AG10803 (cell line): ENCODE measurements around the gene ASB6.

Experiments used
- DNase-seq: peaks from one replicate; pipeline ENCODE4 v3.0.0; 2010; ENCODE audit warnings: low read depth
- H3K4me3 ChIP-seq: 2 replicates; pipeline ENCODE4 v1.5.1; 2011; ENCODE audit warnings: mild to moderate bottlenecking, low read length, control low read depth
- TF ChIP-seq, protein P1 (sequence below): conservative IDR thresholded peaks from 2 replicates; pipeline ENCODE4 v1.5.1; 2011; ENCODE audit warnings: mild to moderate bottlenecking, low read length, control low read depth, inconsistent platforms

ASB6 gene

GRCh38 chr9:129627556-129628440 is 14.2 kb downstream of the ASB6 start:
- DNase-seq, result no peak
- peak overlapping the region; percentile 94 for H3K4me3 ChIP-seq
- TF ChIP-seq, protein P1, sequence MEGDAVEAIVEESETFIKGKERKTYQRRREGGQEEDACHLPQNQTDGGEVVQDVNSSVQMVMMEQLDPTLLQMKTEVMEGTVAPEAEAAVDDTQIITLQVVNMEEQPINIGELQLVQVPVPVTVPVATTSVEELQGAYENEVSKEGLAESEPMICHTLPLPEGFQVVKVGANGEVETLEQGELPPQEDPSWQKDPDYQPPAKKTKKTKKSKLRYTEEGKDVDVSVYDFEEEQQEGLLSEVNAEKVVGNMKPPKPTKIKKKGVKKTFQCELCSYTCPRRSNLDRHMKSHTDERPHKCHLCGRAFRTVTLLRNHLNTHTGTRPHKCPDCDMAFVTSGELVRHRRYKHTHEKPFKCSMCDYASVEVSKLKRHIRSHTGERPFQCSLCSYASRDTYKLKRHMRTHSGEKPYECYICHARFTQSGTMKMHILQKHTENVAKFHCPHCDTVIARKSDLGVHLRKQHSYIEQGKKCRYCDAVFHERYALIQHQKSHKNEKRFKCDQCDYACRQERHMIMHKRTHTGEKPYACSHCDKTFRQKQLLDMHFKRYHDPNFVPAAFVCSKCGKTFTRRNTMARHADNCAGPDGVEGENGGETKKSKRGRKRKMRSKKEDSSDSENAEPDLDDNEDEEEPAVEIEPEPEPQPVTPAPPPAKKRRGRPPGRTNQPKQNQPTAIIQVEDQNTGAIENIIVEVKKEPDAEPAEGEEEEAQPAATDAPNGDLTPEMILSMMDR, result no peak

- TF ChIP-seq, protein P1, result no peak
These were observed 15.2 kb downstream of the ASB6 start for GRCh38 chr9:129626625-129627284.

GRCh38 chr9:129626079-129626624 is 15.8 kb downstream of the ASB6 start, which contains the start of gene NTMT1:
Gene NTMT1, plus strand, starts transcription at chr9:129626163. Its CDS starts 6,541 bp downstream, at chr9:129632704.
- peak; percentile 76 for DNase-seq
- peak within 1 kb of the TSS; percentile 94 for H3K4me3 ChIP-seq
- TF ChIP-seq, protein P1, result no peak

More at GRCh38 chr9:129626625-129627284, 15.2 kb downstream of the ASB6 start:
- DNase-seq, result peak; percentile 83
- peak overlapping the region; percentile 94 for H3K4me3 ChIP-seq

DNA sequence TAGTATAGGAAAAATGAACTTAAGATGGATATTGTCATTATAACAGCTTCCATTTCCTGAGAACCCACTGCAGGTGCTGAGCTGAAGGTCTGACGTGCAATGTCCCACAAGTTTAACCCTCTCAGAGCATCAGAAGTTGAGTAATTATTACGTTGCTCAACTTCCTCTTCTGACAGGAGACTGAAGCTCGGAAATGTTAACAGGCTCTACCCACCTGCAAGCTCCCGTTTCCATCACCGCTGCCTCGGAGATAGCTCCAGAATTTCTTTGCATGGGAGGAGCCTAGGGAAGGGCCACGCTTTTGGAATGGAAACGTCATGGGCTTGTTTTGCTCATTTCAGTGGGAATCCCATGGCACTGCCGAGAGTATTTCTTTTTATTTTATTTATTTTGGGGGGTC is 17.0 kb downstream of the ASB6 start:
- TF ChIP-seq, protein P1, result no peak
- no peak overlapping the region; the same call in 1 of the 2 replicates for H3K4me3 ChIP-seq
- DNase-seq, result no peak

DNA sequence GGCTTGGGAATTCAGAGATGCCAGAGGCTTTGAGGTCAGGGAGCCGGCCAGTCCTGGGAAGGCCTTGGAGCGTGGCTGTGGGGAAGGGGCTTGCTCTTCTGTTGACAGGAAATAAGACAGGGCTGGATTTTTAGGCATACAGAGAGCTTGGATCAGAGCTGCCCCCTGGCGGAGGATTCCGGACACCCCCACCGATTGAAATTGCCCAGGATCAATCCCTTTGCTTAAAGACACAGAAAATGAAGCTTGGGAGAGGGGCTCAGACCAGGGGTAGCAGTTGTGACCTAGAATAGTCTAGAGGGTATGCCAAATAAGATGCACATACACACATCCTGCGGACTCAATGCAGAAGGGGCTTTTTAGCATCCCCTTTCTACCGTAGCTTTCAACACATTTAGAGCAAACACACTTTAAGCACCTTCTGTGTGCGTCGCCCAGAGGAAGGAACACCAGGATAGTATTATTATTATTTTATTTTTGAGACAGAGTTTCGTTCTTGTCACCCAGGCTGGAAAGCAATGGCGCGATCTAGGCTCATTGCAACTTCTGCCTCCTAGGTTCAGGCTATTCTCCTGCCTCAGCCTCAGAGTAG is 17.7 kb downstream of the ASB6 start:
- TF ChIP-seq, protein P1, result peak; percentile 85
- H3K4me3 ChIP-seq, result no peak overlapping the region
- peak; percentile 43 for DNase-seq

- TF ChIP-seq, protein P1, result no peak
- H3K4me3 ChIP-seq, result no peak overlapping the region
- DNase-seq, result peak; percentile 58
These were observed 18.6 kb downstream of the ASB6 start for GRCh38 chr9:129623331-129623730.
